ENCODE results near the gene HDGF.

Gene HDGF

DNA sequence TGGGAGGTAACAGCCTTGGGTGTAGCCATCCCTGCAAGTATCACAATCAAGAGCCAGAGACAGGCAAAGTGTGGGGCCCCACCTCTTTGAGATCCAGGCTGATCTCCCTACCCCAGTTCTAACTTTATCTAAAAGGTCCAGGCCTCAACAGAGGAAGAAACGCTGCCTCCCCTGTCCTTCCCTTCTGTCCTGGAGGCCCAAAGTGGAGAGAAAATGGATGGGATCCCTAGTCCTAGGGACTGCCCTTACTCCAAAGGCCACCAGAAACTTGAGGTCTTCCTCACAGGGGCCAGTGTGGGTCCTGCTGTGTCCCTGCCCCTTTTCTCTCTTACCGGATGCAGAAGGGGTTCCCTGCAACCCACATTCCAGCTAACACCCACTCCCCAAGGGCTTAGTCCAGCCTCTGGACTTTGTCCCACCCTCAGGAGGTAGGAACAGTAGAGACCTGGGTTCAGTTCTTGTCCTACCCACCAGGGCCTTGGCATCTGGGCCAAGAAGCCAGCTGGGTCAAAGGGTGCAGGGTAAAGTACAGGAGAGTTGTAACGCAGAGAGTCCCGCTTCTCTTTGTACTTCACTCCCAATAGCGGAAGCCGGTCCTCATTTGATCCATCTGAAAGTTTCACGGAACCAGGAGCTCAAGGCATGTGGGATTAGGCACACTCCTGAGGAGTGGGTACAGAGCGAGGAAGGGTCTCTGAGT, 1.9 kb downstream of the HDGF start:
- TF ChIP-seq, protein P1, sequence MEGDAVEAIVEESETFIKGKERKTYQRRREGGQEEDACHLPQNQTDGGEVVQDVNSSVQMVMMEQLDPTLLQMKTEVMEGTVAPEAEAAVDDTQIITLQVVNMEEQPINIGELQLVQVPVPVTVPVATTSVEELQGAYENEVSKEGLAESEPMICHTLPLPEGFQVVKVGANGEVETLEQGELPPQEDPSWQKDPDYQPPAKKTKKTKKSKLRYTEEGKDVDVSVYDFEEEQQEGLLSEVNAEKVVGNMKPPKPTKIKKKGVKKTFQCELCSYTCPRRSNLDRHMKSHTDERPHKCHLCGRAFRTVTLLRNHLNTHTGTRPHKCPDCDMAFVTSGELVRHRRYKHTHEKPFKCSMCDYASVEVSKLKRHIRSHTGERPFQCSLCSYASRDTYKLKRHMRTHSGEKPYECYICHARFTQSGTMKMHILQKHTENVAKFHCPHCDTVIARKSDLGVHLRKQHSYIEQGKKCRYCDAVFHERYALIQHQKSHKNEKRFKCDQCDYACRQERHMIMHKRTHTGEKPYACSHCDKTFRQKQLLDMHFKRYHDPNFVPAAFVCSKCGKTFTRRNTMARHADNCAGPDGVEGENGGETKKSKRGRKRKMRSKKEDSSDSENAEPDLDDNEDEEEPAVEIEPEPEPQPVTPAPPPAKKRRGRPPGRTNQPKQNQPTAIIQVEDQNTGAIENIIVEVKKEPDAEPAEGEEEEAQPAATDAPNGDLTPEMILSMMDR (IDR thresholded peaks at IDR 0.05; ENCODE audit: insufficient read depth, low read length, missing control alignments) = no peak
- DNase-seq (ENCODE audit: low read depth, low spot score) = no peak
- ChIA-PET POLR2A (interaction anchor here (1.1 to 3.1 kb wide), 2 partner anchors 9 to 22 kb away, joined by 4 to 18 read pairs; partner anchors contain the start of genes ISG20L2, METTL25B and MRPL24), CTCF (interaction anchor here (0.8 to 3.4 kb wide), 3 partner anchors 20 to 60 kb away, joined by 3 to 12 read pairs (median 4); no protein-coding TSS in a partner anchor)
- H3K4me3 ChIP-seq (ENCODE audit: low read depth, low read length) = peak overlapping the region; percentile 96

DNA sequence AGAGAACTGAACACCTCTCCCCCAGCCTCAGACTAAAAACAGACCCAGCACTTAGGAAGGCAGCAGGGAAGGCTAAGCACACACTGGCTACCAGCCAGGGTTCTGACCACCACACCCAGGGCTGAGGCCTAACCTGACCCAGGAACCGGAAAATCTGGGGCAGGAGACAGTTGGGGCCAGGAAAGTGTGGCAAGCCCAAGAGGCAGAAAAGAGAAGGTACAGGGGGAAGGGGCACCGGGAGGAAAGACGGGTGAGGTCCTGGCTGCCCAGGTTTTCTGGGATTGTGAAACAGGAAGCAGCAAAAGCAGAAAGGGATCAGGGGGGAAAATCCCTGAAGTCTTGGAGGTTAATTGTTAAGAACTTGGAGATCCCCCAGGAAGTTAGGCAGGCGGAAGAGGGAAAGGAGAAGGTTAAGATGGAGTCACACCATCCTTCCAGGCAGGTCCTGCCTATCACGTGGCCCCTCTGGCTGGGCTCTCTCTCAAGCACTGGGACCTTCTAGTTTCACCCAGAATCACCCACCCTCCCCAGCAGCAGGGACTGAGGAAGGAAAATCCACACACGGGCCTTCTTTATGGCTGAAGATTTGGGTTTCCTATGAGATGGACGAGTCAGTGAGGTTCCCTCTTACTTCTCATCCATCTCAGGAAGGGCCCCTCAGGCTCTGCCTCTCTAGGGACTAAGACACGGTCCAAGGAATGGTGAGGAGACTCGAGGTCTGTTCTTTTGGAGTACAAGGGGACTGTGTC, 2.6 kb downstream of the HDGF start:
- DNase-seq (ENCODE audit: low read depth, low spot score) = no peak
- POLR2A ChIA-PET = interaction anchor here (1.8 kb wide), 1 partner anchor 21 kb away, joined by 7 read pairs; the partner anchor contains the start of genes ISG20L2 and METTL25B
- peak overlapping the region; percentile 96 for H3K4me3 ChIP-seq (ENCODE audit: low read depth, low read length)
- TF ChIP-seq, protein P1 (IDR thresholded peaks at IDR 0.05; ENCODE audit: insufficient read depth, low read length, missing control alignments) = no peak
- CTCF ChIA-PET = interaction anchor here (0.8 to 1.8 kb wide), 2 partner anchors 22 to 23 kb away, joined by 4 to 16 read pairs; partner anchors contain the start of genes ISG20L2 and METTL25B

DNA sequence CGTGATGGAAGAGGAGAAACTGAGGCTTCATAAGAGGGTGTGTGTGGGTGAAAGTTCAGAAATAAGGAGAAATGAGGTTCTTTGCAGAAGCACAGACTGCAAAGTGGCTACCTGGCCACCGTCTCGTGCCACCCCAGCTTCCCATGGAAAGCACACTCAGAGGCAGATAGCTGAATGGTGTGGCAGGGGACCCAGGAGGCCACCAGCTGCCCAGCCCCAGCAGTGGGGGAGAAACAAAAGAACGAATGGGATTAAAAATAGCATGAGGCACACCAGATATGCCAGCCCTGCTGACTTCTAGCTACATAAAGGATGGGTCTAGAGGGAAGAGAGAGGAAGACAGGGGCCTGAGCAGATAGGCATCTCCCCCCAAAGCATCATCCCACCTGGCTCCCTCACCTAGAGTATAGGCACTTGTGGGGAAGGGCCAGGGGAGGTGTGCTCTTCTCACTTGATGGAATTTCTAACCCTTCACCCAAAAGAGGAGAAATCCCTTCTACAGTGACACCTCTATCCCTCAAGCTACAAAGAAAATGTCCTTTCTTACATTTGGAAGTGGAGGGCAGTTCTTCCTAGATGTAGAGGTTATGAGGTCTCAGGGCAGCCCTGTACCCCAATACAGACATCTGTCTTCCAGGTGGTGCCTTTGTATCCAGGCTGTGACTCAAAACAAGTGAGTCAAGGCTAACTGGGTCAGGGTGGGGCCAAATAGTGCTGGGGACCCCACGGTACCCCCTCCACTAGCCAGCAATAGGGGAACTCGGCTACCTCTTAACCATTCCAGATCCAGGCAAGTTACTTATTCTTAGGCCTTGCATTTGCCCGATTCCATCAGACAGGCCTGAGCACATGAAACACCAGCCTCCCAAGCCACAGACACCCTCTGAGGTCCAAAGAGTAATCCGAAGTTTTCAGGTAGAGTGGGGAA, 3.5 kb downstream of the HDGF start:
- POLR2A ChIA-PET = interaction anchor here (0.7 to 1.8 kb wide), 3 partner anchors 19 to 771 kb away, joined by 3 to 7 read pairs (median 3); partner anchors contain the start of genes ISG20L2 and METTL25B
- no peak for DNase-seq (ENCODE audit: low read depth, low spot score)
- TF ChIP-seq, protein P1 (IDR thresholded peaks at IDR 0.05; ENCODE audit: insufficient read depth, low read length, missing control alignments) = no peak
- CTCF ChIA-PET = interaction anchor here (0.8 to 1.9 kb wide), 11 partner anchors 18 to 180 kb away, joined by 3 to 16 read pairs (median 4); partner anchors contain the start of genes ISG20L2, METTL25B and NTRK1
- peak overlapping the region; percentile 96 for H3K4me3 ChIP-seq (ENCODE audit: low read depth, low read length)

DNA sequence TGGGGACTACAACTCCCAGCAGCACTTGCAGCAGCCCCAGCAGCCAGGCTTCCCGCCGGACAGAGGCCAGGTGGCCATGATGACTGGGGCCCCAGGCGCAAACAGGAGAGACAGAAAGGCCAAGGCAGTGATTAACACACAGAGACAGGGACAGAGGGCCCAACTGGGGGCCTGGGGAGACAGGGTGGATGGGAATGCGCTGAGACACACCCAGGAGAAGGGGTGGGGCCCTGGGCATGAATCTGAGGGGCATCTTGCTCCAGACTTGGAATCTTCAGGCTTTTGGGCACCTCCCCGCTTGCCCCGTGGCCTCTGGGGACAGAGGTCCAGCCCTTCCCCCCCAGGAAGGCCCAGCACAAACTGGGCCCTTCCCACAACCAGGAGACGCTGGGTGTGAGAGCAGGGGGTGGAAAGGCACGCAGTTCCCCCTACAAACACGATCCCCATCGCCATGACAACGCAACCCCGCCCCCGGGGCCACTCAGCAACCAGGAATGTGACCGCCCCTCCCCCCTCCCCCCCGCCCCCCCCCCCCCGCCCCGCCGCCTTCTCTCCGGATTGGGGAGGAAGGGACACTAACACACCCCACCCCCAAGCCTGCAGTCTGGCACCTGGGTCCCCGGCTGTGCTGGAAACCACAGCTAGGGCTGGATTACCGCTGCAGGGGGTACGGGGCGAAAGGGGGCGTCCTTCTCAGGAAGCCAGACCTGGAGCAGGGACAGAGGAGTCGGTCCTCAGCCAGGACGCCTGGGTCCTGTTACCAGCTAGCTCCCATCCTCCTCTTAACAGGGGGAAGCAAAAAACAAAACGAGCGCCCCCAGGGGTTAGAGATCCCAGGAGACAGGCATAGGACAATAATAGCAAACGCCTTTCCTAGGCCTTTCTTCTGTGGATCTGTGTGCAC, 4.5 kb downstream of the HDGF start:
- CTCF ChIA-PET = interaction anchor here (0.8 to 2.2 kb wide), 12 partner anchors 19 to 181 kb away, joined by 3 to 16 read pairs (median 4); partner anchors contain the start of genes ISG20L2, METTL25B, NTRK1 and PRCC
- POLR2A ChIA-PET = interaction anchor here (0.7 to 1.8 kb wide), 2 partner anchors 19 to 770 kb away, joined by 3 to 7 read pairs; partner anchors contain the start of genes ISG20L2 and METTL25B
- peak overlapping the region; percentile 61 for H3K4me3 ChIP-seq (ENCODE audit: low read depth, low read length)
- TF ChIP-seq, protein P1 (IDR thresholded peaks at IDR 0.05; ENCODE audit: insufficient read depth, low read length, missing control alignments) = peak; percentile 5
- DNase-seq (ENCODE audit: low read depth, low spot score) = no peak

DNA sequence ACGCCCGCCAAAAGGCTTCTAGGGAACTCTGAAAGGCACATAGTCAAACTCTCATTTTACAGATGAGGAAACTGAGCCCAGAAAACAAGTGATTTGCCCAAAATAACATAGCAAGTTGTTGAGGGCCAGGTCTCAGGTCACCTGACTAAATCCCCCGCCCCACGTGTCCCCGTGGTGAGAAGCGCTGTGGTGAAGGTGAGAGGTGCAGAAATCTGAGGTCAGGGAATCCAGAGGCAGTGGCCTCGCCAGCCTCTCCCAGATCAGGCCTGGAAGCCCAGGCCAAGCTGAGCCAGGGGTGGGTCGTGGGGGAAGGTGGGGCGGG, 5.1 kb downstream of the HDGF start:
- POLR2A ChIA-PET = no interaction called here
- CTCF ChIA-PET = interaction anchor here (1.2 to 2.2 kb wide), 4 partner anchors 20 to 114 kb away, joined by 3 to 11 read pairs (median 8); partner anchors contain the start of genes NTRK1 and PRCC
- no peak for DNase-seq (ENCODE audit: low read depth, low spot score)
- H3K4me3 ChIP-seq (ENCODE audit: low read depth, low read length) = peak overlapping the region; percentile 61
- TF ChIP-seq, protein P1 (IDR thresholded peaks at IDR 0.05; ENCODE audit: insufficient read depth, low read length, missing control alignments) = no peak

Data from AG04449 (cell line).